Breast epithelium (tissue), 3 donors: ENCODE results near the gene IL9.

Source experiments
- CTCF ChIP-seq, 3 donors: fragments of 450-650 bp; IDR thresholded peaks; one replicate each; pipeline ENCODE4 v1.5.1; 2016 to 2017; ENCODE audit warnings: antibody characterized with exemption in 3 of 3, mild to moderate bottlenecking in 3 of 3, moderate library complexity in 3 of 3
- POLR2A ChIP-seq: fragments of 450-650 bp; IDR thresholded peaks from one replicate; pipeline ENCODE4 v1.6.1; 2016; ENCODE audit warnings: antibody characterized with exemption, mild to moderate bottlenecking, moderate library complexity

DNA sequence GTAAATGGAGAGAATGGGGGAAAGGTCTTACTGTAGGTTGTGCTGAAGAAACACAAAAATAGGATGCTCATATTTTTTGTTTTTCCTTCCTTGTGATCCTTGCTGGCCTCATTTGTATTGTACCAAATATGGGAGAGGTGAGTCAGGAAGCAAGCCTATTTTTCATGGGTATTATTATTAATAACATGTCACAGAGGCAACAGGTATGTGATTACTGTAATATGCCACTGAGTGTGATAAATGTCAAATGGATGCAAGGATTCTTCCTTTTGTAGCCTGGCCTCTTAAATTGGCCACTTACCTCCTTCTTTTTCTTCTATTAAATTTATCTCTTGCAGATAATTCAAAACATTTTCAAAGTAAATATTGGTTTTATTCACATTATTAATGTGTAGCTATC lies 48.9 kb upstream of the IL9 start:
- TF ChIP-seq CTCF (IDR thresholded peaks at IDR 0.05) (no peak), POLR2A (no peak)
